Hematopoietic multipotent progenitor cell treated with erythropoietin and hydrocortisone succinate and interleukin-3 and kit ligand, for 17 days (in vitro differentiated cells): ENCODE data around the gene VPREB3.

ENCODE experiments used
- DNase-seq: peaks from one replicate; pipeline ENCODE4 v3.0.0-alpha.2; 2015; ENCODE audit warnings: low spot score

Gene VPREB3

GRCh38 chr22:23764899-23765881 is 11.0 kb upstream of the VPREB3 start:
- no peak for DNase-seq

GRCh38 chr22:23763954-23764353 is 9.7 kb upstream of the VPREB3 start:
- DNase-seq: no peak

- DNase-seq: no peak
Measured at GRCh38 chr22:23763579-23763945, 9.3 kb upstream of the VPREB3 start.

- DNase-seq: no peak
Measured at GRCh38 chr22:23762842-23763578, 8.8 kb upstream of the VPREB3 start, which contains the start of gene C22orf15. C22orf15 (plus strand) TSS chr22:23762990; CDS start chr22:23763307, 317 bp downstream.

GRCh38 chr22:23760056-23760455 is 5.8 kb upstream of the VPREB3 start:
- no peak for DNase-seq

- DNase-seq: no peak
Measured at GRCh38 chr22:23759566-23759965, 5.3 kb upstream of the VPREB3 start.

GRCh38 chr22:23756891-23757290 is 2.7 kb upstream of the VPREB3 start:
- DNase-seq: no peak

- DNase-seq: no peak
Measured at GRCh38 chr22:23755711-23756110, 1.5 kb upstream of the VPREB3 start.

GRCh38 chr22:23754980-23755636 is 883 bp upstream of the VPREB3 start:
- DNase-seq: no peak

GRCh38 chr22:23753385-23753784 is 840 bp downstream of the VPREB3 start:
- no peak for DNase-seq

GRCh38 chr22:23752750-23753149 is 1.5 kb downstream of the VPREB3 start:
- DNase-seq: no peak

- no peak for DNase-seq
Measured at GRCh38 chr22:23752090-23752691, 2.0 kb downstream of the VPREB3 start.

GRCh38 chr22:23751441-23751996 is 2.7 kb downstream of the VPREB3 start:
- no peak for DNase-seq

GRCh38 chr22:23750714-23751440 is 3.3 kb downstream of the VPREB3 start, which contains the start of gene ZNF70:
ZNF70 (minus strand) TSS chr22:23751112; CDS start chr22:23745140, 5,972 bp downstream.
- DNase-seq: peak; percentile 65

GRCh38 chr22:23750367-23750713 is 3.9 kb downstream of the VPREB3 start:
- DNase-seq: no peak

GRCh38 chr22:23749841-23750301 is 4.4 kb downstream of the VPREB3 start:
- DNase-seq: no peak

- DNase-seq: no peak
Measured at GRCh38 chr22:23745791-23746190, 8.4 kb downstream of the VPREB3 start.

GRCh38 chr22:23744485-23744884 is 9.7 kb downstream of the VPREB3 start:
- DNase-seq: no peak

- no peak for DNase-seq
Measured at GRCh38 chr22:23744001-23744400, 10.2 kb downstream of the VPREB3 start.

GRCh38 chr22:23743303-23743705 is 10.9 kb downstream of the VPREB3 start:
- no peak for DNase-seq
